ENCODE measurements around the gene LBHD2.

The LBHD2 gene

DNA sequence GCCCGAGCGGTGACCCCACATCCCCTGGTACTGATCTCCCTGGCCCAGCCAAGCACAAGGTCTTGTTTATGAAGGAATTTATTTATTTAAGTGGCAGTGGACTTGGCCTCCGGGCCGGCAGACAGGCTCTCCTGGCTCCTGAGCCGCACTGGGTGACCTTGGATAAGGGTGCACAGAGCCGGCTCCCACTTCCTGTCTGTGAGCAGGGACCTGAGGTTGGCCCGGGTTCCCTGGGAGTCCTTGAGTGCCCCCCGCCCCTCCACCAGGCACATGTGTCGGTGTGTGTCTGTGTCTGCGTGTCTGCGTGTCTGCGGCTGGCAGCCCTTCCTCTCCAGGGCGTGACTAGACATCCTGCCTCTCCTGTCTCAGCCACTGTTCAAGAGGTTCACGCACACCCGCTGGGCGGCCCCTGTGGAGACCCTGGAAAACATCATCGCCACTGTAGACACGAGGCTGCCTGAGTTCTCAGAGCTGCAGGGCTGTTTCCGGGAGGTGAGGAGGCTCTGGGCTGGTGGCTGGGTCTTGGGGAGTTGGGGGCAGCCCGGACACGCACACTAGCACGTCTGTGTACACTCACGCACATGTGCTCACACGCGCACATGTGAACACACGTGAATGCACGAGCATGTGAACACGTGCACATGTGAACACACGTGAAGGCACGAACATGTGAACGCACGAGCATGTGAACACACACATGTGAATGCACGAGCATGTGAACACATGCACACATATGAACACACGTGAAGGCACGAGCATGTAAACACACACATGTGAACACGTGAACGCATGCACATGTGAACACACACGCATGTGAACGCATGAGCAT, 48.6 kb downstream of the LBHD2 start:
- no peak for DNase-seq (ENCODE audit: low read depth)

DNA sequence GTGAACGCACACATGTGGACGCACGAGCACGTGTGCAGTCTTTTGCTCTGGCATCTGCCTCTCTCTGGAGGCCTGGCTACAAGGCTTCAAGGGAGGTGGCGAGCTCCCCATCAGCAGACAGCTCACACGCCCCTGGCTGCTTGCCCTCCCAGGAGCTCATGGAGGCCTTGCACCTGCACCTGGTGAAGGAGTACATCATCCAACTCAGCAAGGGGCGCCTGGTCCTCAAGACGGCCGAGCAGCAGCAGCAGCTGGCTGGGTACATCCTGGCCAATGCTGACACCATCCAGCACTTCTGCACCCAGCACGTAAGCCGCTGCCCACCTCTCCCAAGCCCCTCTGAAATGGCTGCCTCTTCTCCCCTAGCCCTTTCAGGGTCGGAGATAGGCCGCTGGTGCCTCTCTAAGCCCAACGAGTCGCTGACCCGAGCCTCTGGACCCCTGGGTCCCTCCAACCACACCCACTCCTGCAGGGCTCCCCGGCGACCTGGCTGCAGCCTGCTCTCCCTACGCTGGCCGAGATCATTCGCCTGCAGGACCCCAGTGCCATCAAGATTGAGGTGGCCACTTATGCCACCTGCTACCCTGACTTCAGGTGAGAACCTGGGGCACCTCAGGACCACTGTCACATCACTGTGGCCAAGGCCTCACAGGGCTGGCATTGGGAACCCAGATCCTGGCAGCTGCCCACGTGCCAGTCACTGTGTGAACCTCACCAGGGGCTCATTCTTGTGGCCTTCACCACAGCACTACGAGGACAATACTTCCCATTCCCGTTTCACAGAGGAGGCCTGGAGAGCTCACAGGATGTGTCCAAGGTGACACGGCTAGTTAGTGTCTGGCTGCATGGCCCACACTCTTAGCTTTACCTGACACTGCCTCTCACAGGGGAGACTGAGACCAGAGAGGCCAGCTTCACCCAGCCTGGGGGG, 49.5 kb downstream of the LBHD2 start:
- DNase-seq (ENCODE audit: low read depth): no peak

DNA sequence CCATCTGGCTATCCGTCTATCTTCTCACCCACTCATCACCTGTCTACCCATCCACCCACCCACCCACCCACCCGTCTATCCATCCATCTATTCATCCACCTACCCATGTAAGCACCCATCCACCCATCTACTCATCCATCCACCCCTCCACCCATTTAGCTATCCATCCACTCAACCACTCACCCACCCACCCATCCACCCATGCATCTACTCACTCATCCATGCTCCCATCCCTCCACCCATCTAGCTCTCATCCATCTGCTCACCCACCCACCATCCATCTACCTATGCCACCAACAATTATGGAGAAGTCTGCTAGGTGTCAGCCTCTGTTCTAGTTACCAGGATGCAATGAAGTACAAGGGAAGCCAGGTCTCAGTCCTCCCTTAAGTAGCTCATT, 50.4 kb downstream of the LBHD2 start:
- DNase-seq (ENCODE audit: low read depth): no peak

DNA sequence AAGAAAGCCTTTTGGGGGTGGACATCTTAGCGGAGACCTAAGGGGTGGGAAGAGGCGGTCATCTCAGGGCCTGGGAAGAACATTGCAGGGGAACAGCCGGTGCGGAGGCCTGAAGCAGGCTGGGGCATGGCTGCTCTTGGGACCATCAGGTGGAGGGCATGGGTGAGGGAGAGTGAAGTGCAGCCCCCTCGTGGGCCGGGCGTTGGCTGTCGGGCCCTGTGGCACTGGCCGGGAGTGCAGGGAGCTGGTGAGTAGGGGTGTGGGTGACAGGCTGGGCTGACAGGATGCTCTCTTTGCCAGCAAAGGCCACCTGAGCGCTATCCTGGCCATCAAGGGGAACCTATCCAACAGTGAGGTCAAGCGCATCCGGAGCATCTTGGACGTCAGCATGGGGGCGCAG, 50.9 kb downstream of the LBHD2 start:
- DNase-seq (ENCODE audit: low read depth): no peak

DNA sequence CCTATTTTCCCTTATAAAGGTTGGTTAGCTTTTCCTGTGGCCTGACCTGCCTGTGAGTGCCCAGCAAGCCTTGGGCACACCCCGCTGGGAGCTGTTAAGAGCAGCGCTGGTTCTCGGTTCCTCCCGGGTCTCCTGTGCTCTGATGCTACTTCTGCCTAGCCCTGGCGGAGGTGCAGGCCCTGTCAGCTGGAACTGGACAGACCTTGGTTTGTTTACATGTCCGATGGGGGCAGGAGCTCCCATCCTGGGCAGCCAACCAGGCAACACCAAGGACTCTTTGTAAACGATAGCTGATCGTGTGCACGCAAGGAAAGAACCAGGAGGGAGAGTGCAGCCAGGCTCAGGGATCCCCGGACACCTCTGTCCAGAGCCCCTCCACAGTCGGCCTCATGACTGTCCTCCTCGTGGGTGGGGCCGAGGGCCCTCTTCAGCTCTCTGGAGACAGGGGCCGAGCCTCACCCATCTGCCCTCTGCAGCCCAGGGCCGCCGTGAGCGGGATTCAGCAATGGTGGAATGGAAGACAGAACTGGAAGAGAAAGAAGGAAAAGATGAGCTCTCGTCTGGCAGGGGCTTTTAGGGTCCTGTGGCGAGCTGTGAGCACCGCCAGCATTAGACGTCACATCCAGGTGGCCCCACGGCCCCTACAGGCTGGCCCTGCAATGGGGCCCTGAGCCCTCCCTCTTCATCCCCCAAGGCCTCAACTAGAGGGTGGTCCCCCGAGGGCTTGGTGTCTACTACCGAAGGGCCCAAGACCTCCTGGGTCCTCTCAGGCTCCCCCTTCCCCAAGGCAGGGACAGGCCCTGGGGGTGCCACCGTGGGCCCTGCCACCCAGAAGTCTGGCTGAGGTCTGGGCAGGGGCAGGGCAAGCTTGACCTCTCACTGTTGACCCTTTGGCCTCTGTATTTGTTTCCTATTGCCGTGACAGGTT, 51.6 kb downstream of the LBHD2 start:
- DNase-seq (ENCODE audit: low read depth): no peak

DNA sequence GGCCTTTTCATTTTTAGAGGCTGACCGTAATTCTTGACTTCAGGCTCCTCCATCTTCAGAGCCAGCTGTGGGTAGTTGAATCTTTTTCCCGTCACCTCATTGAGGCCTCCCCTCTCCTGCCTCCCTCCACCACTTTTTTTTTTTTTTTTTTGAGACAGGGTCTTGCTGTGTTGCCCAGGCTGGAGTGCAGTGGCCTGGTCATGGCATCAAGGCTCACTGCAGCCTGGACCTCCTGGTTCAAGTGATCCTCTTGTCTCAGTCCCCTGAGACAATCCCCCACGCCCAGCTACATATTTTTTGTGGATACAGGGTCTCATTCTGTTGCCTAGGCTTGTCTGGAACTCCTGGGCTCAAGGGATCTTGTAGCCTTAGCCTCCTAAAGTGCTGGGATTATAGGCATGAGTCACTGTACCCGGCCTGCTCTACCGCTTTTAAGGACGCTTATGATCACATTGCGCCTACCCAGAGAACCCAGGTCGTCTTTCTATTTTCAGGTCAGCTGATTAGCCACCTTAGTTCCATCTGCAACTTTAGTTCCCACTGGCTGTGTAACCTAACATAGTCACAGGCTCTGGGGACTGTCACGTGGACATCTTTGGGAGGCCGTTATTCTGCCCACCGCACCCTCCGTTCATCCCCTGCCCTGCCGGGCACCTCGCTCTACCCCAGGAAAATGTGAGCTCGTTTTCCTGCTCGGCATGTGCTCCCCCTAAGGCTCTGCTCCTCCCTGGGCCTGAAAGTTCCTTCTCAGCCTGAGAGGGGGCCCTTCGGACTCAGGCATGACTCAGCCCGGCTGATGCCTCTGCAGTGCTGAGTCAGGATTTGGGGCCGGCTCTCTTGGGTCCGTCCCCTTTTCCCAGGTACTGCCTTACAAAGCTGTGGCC, 52.6 kb downstream of the LBHD2 start:
- no peak for DNase-seq (ENCODE audit: low read depth)

DNA sequence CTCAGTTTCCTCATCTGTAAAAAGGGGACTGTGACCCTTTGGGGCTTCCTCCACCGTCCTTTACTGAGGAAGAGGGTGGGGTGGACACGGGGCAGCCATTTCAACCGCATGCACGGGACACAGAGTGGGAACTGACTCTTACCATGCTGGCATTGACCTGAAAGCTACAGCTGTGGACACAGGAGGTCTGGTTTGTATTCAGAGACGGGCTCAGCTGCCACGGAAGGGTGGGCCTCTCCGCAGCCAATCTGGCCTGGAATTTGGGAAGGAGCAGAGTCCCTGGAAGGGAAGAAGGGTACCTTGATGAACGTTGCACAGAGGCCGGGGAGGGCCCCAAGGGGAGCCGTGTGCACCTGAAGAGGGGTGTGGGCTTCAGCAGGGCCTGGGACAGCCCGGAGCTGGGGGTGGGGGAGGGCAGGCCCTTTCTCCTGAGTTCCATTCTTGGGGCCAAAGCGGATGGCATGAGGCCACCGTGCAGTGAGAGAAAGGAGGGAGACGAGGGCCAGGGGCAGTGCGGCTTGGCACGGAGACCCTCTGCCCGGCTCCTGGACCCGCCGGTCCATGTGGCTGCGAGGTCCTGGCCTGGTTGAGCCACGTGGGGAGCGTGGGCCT, 53.8 kb downstream of the LBHD2 start:
- DNase-seq (ENCODE audit: low read depth): no peak

DNA sequence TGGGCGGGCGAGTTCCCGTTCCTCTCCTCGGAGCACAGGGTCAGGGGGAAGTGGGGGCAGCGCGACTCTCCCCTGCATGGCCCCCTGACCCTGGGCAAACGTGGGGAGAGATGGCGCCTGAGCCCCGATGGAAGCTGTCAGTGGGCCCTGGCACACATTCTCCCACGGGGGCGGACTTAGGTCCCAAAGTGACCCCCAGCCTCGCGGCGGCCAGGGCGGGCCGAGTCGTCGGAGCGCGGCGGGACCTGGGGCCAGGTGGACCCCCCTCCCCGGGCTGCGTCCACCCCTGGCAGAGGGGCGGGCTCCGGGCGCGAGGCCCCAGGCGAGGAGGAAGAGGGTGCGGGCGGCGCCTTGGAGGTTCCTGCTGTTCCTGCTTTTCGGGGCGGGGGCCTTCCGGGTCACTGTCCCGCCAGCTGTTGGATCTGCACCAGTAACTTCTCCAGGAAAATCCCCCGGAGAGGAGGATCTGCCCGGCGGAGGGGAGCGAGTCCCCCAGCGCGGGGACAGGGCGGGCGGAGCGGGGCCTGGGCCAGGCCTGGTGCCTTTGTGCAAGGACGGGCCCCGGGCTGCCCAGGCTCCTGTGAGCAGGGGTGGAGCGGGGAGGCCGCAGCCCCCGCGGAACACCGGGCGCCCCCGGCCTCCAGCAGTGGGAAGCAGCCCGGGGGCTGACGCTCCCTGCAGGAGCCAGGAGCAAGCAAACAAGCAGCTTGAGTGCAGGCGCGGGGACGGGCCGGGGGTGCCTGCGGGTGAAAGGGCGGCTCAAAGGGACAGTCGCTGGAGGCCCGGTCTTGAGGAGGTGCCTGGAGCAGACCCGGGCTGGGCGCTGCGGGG, 54.5 kb downstream of the LBHD2 start:
- no peak for DNase-seq (ENCODE audit: low read depth)

DNA sequence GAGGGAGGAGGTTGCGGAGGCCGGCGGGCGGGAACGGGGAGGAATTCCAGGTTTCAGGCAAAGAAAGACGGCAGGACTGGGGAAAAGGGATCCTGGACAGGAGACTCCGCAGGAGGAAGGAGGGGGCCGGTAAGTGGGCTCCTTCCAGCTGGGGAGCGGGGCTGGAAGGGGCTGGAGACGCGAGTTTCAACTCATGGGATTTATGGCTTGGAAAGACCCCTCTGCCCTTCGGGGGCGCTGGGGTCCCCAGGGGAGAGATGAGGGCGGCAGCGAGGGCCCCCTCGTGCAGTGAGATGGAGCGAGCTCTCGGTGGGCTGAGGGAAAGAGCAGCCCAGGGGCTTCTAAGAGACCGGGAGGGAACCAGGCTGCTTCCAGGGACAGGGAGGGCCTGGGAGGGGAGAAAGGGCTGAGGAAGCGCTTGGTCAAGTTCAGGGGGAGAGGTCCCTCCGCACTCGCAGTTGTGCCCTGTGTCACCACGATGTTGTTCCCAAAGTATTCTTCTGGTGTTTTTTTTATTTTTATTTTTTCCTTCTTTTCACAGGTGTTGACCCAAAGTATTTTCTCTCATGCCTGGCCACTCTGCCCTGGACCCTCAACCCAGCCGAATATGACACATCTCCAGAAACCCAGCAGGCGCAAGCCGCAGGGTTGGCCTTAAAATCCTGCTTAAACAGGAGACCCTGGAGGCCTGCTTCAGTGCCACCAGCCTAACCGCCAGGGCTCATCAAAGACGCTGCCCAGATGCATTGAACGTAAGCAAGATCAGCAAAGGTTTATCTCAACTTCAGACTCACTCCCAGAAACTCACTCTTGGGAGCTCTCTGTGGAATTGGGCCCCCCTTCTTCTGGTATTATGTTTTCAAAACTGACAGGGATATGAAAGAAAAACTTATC, 55.4 kb downstream of the LBHD2 start:
- no peak for DNase-seq (ENCODE audit: low read depth)

Measured in activated T-cell treated with anti-CD3 and anti-CD28 coated beads for 48 hours (primary cell).